Measurements from ENCODE around the gene GATAD2A. TPM values are rescaled to one million over a fixed set of nuclear protein-coding genes. Genes with fewer than 3 reads are reported as not detected.

Gene GATAD2A
- total and polyA plus RNA-seq, 2 of the 13 experiments (the other 11 are each of a cell fraction or from before 2014, with no cell fraction given) = 16.8 to 28.6 TPM

GRCh38 chr19:19385131-19385895 lies 20.2 kb upstream of the GATAD2A start (continued):
- TF ChIP-seq AFF4 (CRISPR knock-in tag; IDR thresholded peaks at IDR 0.05) (no peak), FOXP4 (CRISPR knock-in tag; IDR thresholded peaks at IDR 0.05) (no peak), ZNF780A (CRISPR knock-in tag; IDR thresholded peaks at IDR 0.05) (no peak), ZNF460 (CRISPR knock-in tag; IDR thresholded peaks at IDR 0.05; ENCODE audit: borderline replicate concordance) (no peak), ZFP90 (CRISPR knock-in tag; IDR thresholded peaks at IDR 0.05; ENCODE audit: borderline replicate concordance) (no peak), NR2C2 (CRISPR knock-in tag; IDR thresholded peaks at IDR 0.05; ENCODE audit: borderline replicate concordance) (peak; percentile 20; the same call in 1 of the 2 replicates), HNRNPK (IDR thresholded peaks at IDR 0.05; ENCODE audit: low read depth, low read length, poor library complexity, severe bottlenecking) (no peak), MNT (IDR thresholded peaks at IDR 0.05) (peak; percentile 46; the same call in 1 of the 2 replicates), GPN1 (CRISPR knock-in tag; IDR thresholded peaks at IDR 0.05; ENCODE audit: borderline replicate concordance) (no peak), ZNF12 (CRISPR knock-in tag; IDR thresholded peaks at IDR 0.05) (no peak), THAP7 (CRISPR knock-in tag; IDR thresholded peaks at IDR 0.05) (no peak), ZNF678 (CRISPR knock-in tag; IDR thresholded peaks at IDR 0.05) (no peak), SNAPC4 (CRISPR knock-in tag; IDR thresholded peaks at IDR 0.05) (no peak), KLF6 (CRISPR knock-in tag; IDR thresholded peaks at IDR 0.05) (no peak)
